ENCODE measurements around the gene NTMT1.

DNA sequence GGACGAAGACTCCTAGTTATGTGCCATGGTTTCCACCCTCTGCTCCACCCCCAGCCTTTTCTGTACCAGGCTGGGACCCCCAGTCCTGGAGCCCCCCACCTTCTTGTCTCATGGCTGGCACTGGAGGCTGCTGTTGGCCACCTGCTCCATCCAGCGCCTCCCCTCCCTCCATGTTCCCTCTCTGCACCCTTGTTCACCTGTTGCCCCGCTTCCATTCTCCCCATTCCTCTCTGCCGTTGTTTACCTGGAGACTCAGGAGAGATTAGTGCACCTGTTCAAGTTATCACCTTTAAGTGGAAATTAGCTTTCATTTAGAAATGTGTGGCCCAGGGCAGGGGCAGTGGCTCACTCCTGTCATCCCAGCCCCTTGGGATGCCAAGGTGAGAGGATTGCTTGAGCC lies 7.2 kb downstream of the NTMT1 start:
- TF ChIP-seq POLR2A (IDR thresholded peaks at IDR 0.05): no peak
- TF ChIP-seq, protein P1, sequence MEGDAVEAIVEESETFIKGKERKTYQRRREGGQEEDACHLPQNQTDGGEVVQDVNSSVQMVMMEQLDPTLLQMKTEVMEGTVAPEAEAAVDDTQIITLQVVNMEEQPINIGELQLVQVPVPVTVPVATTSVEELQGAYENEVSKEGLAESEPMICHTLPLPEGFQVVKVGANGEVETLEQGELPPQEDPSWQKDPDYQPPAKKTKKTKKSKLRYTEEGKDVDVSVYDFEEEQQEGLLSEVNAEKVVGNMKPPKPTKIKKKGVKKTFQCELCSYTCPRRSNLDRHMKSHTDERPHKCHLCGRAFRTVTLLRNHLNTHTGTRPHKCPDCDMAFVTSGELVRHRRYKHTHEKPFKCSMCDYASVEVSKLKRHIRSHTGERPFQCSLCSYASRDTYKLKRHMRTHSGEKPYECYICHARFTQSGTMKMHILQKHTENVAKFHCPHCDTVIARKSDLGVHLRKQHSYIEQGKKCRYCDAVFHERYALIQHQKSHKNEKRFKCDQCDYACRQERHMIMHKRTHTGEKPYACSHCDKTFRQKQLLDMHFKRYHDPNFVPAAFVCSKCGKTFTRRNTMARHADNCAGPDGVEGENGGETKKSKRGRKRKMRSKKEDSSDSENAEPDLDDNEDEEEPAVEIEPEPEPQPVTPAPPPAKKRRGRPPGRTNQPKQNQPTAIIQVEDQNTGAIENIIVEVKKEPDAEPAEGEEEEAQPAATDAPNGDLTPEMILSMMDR (IDR thresholded peaks at IDR 0.05 in 8 of 11, conservative IDR thresholded peaks at IDR 0.05 in 3 of 11): no peak
- no peak for TF ChIP-seq POLR2AphosphoS5 (IDR thresholded peaks at IDR 0.05)

Data from spleen (tissue), 7 donors.